ENCODE data around the gene RUFY1.
"Not testable (repeated sequence)": the region's sequence is repeated elsewhere in the genome, so short reads cannot be mapped to it uniquely, and the experiment has no call there.

RUFY1 gene

DNA sequence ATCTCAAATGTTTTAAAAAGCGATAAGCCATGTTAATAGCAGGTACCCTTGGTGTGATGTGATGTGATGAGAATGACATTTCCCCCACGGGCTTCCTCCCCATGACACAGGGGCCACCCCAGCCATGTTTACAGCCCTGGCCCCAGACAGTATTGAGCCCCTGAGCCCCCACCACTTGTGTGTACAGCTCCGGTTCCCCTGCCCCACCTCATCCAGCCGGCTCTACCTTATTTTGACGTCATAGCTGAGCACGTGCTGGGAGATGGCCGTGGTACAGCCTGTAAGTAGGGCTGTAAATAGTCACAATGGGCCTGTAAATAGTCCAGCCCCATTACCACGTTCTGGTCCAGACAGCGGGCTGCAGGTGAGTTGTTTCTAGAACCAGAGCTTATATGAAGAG lies 98.1 kb downstream of the RUFY1 start:
- no peak overlapping the region for H3K4me3 ChIP-seq (ENCODE audit: low read depth, low read length)
- DNase-seq (ENCODE audit: low read depth): no peak
- TF ChIP-seq, protein P1, sequence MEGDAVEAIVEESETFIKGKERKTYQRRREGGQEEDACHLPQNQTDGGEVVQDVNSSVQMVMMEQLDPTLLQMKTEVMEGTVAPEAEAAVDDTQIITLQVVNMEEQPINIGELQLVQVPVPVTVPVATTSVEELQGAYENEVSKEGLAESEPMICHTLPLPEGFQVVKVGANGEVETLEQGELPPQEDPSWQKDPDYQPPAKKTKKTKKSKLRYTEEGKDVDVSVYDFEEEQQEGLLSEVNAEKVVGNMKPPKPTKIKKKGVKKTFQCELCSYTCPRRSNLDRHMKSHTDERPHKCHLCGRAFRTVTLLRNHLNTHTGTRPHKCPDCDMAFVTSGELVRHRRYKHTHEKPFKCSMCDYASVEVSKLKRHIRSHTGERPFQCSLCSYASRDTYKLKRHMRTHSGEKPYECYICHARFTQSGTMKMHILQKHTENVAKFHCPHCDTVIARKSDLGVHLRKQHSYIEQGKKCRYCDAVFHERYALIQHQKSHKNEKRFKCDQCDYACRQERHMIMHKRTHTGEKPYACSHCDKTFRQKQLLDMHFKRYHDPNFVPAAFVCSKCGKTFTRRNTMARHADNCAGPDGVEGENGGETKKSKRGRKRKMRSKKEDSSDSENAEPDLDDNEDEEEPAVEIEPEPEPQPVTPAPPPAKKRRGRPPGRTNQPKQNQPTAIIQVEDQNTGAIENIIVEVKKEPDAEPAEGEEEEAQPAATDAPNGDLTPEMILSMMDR (IDR thresholded peaks at IDR 0.05; ENCODE audit: insufficient read depth, low read depth, low read length, missing control alignments): no peak

DNA sequence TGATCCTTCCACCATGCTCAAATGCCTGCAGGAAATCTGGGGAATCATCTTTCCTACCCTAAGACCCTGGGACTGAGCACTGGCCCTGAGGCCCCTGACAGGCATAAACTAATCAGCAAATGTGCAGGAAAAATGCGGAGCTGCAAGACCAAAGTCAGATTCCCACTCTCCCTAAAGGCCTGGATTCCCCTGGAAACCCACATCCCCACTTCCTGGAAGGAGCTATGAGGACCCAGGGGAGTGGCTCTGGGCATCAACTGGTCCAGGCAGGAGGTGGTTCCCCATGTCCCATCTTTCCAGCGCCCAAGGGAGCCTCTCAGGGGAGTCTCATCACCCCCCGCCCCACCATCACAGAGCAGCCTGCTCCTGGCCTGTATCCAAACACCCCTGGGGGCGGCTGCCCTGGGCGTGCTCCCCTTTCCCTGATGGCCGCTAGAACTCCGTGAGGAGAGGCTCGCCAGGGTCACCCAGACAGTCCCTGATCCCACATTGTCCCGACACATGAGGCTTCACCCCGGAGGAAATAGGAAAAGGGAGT lies 98.9 kb downstream of the RUFY1 start:
- H3K4me3 ChIP-seq (ENCODE audit: low read depth, low read length); DNase-seq (ENCODE audit: low read depth): not testable (repeated sequence)

DNA sequence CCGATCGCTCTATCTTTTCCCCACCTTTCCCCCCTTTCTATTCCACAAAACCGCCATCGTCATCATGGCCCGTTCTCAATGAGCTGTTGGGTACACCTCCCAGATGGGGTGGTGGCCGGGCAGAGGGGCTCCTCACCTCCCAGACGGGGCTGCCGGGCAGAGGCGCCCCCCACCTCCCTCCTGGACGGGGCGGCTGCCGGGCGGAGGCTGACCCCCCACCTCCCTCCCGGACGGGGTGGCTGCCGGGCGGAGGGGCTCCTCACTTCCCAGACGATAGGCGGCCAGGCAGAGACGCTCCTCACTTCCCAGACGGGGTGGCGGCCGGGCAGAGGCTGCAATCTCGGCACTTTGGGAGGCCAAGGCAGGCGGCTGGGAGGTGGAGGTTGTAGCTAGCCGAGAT lies 99.9 kb downstream of the RUFY1 start:
- DNase-seq (ENCODE audit: low read depth); H3K4me3 ChIP-seq (ENCODE audit: low read depth, low read length): not testable (repeated sequence)

DNA sequence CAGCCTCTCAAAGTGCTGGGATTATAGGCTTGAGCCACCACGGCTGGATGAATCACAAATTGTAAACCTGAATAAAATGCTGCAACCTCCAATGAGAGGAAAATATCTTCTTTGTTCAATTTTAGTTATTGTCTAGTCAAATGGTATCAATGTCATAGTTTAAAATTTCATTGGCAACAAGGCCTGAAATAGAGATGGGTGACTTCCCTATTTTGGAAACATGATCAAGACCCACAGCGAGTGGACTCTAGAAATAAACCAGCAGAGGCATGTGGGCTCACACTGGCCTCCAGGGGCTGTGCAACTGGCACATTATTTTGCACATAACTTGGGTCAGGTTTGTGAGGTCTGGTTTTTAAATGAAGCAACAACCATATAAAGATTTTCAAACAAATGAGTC lies 102.8 kb downstream of the RUFY1 start:
- not testable (repeated sequence) for H3K4me3 ChIP-seq (ENCODE audit: low read depth, low read length); DNase-seq (ENCODE audit: low read depth)

DNA sequence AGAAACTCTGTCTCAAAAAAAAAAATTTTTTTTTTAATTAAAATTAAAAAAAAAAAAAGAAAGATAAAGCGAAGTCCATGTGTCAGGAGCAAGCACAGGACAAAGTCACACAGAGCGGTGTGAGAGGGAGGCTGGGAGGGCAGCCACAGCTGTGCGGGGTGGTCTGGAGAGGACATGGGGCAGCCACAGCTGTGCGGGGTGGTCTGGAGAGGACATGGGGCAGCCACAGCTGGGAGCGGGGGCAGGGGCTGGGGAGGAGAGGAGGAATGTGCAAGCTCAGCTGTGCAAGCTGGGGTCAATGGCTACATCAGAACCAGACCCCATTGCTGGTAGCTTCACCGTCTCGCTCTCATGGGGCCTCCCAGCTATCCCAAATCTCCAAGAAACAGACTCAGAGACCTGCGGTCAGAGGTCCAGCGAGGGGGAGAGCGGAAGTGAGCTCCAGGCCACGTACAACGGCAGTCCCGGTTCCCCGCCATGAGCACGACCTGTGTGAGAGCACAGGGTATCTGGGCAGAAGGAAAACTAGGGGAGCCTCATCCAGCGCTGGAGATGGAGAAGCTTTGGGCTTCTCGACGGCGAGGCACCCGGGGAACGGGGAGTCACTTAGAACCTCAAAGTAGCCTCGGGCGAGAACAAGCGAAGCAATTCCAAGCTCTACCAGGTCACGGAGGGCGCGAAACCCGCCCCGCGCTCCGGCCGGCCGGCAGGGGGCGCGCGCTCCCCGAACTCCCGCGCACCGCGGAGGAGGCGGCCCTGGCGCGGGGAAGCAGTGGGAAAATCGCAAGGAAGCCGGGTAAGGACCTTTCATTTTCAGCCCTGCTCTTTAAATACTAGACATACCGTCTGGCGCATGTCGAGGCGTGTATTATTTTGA lies 107.2 kb downstream of the RUFY1 start:
- peak overlapping the region; percentile 49 for H3K4me3 ChIP-seq (ENCODE audit: low read depth, low read length)

DNA sequence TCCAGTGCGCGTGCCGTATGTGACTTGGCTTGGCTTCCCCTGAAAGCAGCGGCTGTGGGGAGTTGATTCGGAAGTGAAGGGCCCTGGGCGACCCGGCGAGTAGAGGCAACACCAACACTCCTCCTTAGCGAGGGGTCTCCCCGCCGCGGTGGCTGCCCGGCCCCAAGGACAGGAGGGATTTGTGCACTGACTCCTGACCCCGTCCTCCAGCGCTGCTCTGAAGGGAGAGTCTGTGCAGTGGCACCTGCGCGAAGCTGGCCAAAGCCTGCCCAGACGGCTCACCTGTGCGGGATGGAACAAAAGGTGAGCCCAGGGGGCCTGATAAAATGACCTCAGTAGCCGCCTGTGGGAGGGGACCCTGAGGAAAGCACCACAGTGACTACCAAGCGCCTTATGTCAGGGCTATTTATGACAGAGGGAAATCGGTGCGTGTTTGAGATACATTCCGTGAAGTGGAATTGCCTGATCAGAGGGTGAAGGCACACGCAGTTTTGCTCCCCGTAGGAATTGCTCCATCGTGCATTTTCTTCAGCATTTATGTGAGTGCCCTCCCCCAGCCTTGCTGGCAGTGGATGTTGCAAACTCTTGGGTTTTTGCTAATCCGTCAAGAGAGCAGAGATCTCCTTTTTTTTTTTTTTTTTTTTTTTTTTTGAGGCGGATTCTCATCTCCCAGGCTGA lies 108.0 kb downstream of the RUFY1 start:
- peak; percentile 14 for DNase-seq (ENCODE audit: low read depth)
- peak overlapping the region; percentile 50 for H3K4me3 ChIP-seq (ENCODE audit: low read depth, low read length)

More for the DNA sequence above, 107.2 kb downstream of the RUFY1 start:
- DNase-seq (ENCODE audit: low read depth): not testable (repeated sequence)

Data from GM12865 (cell line).